Raji (cell line): Measurements from ENCODE around the gene TADA2B.

Experiments used
- POLR2A ChIP-seq: IDR thresholded peaks from 2 replicates; pipeline ENCODE4 v1.6.1; 2011; ENCODE audit warnings: low read depth, low read length, control low read depth; ENCODE audit not compliant: insufficient read depth

Gene TADA2B, protein sequence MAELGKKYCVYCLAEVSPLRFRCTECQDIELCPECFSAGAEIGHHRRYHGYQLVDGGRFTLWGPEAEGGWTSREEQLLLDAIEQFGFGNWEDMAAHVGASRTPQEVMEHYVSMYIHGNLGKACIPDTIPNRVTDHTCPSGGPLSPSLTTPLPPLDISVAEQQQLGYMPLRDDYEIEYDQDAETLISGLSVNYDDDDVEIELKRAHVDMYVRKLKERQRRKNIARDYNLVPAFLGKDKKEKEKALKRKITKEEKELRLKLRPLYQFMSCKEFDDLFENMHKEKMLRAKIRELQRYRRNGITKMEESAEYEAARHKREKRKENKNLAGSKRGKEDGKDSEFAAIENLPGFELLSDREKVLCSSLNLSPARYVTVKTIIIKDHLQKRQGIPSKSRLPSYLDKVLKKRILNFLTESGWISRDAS

DNA sequence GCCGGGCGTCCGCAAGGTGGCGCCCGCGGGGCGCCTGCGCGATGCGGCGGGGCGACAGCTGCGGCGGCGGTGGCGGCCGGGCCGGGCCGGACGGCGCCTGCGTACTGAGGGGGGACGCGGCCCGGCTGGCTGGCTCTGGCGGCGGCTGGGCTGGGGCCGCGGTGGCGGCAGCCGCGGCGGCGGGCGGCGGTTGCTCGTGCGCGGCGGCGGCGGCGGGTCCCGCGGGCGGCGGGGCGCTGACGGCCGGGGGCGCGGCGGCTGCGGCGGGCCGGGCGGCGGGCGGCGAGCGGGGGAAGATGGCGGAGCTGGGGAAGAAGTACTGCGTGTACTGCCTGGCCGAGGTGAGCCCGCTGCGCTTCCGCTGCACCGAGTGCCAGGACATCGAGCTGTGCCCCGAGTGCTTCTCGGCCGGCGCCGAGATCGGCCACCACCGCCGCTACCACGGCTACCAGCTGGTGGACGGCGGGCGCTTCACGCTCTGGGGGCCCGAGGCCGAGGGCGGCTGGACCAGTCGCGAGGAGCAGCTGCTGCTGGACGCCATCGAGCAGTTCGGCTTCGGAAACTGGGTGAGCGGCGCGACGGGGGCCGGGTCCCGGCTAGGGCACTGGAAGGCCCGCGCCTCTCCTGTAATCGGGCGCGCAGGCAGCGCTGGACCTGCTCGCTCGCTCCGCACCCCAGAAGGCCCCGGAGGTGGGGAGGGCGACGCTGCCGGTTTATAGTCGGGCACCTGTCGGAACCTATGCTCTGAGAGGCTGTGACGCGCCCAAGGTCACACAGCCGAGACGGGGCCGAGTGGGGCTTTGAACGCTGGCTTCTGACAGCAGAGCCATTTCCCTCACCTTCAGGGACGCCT, at the start of gene TADA2B:
TSS of gene TADA2B (plus strand) at position 89 of the 853 bp plus-strand sequence. CDS start at position 297, 208 bp downstream.
- TF ChIP-seq POLR2A = peak; percentile 44

DNA sequence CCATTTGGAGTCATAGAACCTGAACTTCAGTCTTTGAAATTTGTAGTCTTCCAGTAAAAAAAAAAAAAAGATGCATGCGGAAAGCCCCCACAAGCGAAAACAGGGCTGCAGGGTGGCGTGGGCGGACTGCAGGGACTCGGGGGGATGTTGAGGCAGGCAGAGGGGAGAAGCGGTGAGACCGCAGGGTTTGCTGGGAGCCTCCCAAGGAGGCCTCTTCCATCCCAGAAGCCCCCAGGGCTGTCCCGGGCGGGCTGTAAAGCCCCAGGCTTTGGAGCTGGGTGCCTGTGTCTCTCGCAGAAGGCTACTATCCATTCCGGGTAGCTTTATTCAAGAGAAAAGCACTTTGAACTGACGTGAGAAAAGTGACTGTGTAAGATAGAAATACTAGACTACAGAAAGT, 46.7 kb upstream of the TADA2B start:
- TF ChIP-seq POLR2A = no peak

DNA sequence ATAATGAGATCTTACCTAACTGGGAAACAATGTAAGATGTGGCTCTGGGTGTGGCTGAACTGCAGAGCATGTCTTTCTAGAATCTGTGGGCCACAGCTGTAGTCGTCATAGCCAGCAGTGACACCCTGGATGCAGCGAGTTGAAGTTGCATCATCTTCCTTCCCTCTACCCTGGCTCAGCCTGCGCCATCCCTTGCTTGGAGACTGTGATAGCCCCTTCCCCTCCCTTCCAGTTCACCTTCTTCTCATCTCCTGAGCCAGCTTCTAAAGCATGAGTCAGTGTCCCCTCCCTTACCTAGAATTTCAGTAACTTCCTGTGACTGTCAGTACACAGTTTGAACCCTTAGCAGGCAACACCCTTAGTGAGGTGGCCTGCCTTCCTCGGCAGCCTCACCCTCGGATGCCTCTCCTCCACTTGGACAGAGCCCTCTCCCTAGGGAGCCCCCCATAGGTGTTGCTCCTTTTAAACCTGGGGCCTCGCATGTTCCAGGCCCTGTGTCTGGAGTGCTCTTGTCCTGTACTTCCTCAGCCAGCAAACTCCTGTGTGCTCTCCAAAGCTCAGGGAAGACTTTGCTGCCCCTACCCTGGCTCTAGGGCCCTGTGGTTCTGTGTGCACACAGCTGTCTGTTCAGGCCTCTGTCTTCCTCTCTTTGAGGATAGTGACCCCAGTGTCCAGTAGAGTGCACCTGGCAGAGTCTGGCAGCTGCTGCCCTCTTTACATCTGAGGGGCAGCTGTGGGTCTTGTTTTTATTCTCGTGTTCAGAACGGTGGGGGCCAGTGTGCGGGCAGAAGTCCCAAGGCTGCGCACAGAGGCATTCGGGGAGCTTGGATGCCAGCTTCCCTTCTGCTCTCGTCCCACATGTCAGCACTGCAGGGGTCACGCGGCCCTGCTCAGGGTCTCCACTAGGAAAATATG, 43.7 kb upstream of the TADA2B start:
- TF ChIP-seq POLR2A = no peak

DNA sequence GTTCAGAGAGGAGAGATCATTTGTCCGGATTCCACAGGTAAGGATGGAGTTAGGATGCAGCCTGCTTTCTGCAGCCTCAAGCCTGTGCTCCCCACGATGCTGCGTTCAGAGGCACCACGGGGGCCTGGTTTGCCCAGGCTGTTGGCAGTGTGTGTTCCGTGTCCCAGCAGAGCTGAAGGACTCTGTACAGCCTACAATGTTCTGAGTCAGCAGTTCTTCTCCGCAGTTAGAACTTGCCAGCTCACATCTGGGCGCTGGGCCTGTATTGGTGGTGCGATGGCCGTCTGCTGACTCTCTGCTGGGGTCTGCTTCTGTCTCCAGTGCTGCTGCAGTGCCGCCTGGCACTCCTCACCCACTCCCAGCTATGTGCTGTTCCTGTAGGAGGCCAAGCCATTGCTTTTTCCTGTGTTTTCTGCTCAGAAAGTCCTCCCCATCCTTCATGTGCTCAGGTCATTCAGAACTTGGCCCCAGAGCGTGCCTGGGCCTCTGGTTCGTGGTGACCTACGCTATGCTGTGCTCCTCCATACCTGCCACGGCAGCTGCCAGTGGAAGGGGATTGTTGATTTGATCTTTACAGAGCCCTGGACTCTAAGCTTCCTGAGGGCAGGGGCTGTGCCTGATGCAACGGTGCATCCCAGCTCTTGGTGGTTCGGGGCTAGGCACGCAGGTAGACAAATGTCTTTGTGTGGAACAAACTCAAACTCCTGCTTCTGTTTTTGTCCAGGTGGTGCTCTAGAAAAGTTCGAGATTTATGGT, 42.6 kb upstream of the TADA2B start:
- no peak for TF ChIP-seq POLR2A

DNA sequence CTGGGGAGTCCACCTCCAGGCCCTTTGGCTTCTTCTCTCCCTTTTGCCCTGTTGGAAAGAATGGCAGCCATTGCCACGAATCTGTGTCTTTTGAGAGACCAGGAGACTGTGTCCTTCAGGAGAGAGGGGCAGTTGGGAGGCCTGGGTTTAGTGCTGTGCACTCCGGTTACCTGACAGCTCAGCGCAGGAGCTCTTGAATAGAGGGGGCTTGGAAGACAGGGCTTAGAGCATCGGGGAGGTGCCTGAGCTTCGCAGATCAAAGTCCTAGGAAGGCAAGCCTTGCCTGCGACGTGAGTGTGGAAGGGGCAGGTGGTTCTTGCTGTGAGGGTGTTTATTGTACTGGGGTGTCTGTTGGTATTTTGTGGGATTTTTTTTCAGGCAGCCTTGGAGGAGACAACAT, 41.9 kb upstream of the TADA2B start:
- no peak for TF ChIP-seq POLR2A

DNA sequence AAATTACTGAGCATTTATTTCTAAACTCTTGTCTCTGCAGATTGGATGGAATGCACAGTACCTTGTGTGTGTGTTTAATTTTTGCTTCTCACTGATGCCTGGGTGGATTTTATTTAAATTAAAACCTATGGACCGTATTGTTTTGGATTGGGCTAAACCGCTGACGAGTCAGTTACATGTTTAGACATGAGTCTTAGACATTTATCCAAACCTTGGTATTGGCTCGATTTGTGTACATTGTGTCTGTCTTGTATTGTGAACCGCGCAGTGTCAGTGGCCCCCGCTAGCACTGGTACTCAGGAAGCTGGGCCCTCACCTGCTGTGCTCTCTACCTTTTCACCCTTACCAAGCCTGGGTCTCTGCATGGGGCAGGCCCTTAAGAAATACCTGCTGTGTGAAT, 40.8 kb upstream of the TADA2B start:
- TF ChIP-seq POLR2A = no peak

DNA sequence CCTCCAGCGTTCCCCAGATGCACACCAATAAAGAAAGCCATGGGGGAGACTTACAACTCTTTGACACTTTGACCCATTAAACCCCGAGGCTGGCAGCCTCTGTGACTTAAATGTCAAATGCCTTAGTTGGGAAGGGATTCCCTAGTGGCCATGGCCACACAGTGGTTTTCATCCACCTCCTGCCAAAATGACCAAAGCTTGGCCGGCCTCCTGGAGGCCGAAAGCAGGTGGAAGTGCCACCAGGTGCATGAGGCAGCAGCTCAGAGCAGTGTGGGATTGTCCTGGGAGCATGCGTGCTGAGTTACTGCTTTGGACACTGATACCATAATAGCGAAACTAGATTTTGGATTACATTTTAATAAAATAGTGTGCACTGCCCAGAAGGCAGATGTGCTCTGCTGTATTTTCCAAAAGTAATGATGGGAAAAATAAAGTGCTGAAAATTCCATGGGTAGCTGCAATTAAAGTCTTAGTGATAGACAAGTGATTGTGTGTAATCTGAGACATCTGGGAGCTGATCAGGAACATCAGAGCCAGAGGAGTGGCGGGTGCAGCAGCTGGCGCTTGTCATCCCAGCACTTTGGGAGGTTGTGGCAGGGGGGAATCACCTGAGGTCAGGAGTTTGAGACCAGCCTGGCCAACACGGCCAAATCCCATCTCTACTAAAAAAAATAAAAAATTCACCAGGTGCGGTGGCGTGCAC, 39.8 kb upstream of the TADA2B start:
- TF ChIP-seq POLR2A = no peak

DNA sequence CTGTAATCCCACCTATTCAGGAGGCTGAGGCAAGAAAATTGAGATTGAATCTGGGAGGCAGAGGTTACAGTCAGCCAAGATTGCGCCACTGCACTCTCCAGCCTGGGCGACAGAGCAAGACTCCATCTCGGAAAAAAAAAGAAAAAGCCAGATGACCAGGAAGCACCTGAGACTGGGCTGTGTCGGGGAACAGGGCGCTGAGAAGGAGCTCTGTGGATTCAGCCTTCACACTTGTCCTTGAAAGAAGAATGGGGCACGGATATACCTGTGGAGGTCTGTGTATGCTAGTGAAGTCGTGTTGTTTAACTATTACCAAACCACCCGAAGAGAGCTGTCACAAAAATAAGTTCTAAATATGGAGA, 39.3 kb upstream of the TADA2B start:
- TF ChIP-seq POLR2A = no peak

DNA sequence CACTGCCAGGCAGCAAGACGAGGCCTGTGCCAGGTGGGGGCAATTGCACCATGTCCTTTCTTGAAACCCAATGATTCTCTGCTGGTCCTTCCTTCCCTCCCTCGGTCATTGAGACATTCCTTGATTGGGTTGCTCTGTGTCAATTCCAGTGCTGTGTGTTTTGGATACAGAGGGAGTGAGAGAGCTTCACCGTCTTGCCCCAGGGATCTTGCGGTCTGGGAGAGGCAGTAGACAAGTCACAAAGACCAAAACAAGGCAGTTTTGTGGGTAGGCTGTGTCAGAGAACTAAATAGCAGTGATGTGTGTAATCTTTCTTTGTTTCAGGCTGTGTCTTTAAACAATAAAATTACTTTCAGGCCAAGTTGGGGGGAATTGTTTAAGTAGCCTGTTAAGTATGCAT, 38.8 kb upstream of the TADA2B start:
- no peak for TF ChIP-seq POLR2A

DNA sequence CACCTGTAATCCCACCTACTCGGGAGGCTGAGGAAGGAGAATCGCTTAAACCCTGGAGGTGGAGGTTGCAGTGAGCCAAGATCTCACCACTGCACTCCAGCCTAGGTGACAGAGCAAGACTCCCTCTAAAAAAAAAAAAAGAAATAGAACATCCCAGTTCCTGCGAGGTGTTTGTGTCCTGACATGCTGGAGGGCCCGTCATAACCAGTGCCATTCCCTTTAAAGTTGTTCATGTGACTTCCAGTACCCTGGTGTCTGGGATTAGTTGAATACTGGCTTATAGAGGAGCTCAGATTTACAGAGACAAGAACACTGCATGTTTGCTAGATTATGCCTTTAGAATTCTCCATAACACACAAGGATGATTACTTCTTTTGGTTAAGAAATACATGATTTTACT, 37.6 kb upstream of the TADA2B start:
- no peak for TF ChIP-seq POLR2A

DNA sequence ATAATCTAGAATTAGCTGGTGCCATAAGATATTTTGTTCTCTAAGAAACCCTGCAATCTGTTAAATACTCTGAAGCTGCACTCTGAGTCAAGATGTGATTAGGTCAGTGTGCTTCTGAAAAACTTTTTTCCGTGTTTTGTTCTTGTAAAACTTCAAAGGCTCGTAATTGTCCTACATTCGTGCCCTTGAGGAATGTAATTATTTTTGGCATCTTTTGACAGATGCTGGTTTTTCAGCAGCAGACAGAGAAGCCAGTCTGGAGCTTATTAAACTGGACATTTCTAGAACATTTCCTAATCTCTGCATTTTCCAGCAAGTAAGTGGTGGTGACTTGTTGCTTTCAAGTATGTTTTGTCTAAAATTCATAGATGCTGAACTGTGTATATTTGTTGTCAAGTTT, 36.8 kb upstream of the TADA2B start:
- TF ChIP-seq POLR2A = no peak

DNA sequence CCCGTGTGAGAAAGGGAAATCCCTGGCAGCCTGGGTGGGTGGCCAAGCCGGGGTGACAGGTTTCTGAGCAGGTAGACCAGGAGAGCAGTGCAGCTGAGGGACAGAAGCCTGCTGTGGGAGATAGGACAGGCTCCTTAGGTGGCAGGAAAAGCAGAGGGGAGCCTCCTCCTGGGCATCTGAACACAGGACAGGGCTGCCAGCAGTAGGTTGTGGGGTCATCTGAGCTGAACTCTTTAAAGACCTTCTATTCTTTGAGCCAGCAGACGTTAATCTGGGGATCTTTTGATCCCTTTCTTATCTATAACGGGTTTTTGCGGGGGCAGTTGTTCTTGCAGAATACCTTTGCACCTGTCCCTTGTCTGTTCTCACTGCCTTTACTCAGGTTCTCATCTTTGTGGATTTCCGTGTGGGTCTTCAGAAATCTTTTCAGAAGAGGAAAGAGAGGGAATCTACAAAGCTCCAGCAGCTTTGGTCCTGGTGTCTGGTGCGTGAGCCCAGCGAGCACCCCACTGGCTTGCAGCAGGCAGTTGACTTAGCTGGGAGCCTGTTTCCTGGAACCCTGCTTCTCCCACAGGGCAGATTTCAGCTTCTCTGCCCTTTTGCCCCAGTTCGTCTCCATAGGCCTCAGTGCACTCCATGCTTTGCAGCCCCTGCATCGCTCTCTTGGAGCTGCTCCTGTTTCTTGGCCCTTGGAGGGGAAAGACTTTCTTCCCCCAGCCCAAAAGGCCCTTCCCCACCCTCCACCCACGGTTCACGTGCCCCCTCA, 35.8 kb upstream of the TADA2B start:
- no peak for TF ChIP-seq POLR2A

DNA sequence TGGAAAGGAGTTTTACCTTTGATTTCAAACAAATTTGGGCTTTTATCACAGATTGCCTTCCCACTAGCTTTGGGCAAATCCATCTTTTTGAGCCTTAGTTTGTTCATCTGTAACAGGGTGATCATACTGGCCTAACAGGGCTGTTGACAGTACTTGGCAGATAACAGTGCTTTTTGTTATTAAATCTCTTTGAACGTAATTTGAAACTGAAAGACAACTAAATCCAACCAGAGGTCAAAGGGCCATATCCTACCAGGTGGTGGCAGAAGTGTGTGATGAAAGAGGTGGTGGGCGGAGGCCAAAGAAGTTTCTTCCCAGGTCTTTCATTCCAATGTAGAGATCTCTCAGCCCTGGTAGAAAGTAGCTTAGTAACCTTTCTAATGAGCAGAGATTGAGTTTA, 35.2 kb upstream of the TADA2B start:
- TF ChIP-seq POLR2A = no peak
